Dermis microvascular lymphatic vessel endothelial cell (primary cell): Measurements from ENCODE around the gene ADAMTS6. TPM values are rescaled to one million over a fixed set of nuclear protein-coding genes. Genes with fewer than 3 reads are reported as not detected.

Experiments used
- DNase-seq, 2 donors: peaks; one replicate each; pipeline versions ENCODE4 v3.0.0 to v3.0.0-alpha.2; 2010; ENCODE audit warnings: low read depth in 2 of 2
- total RNA-seq: library from RNA; depleted of rRNA; stranded (reverse); fragments of >200 nt; gene quantifications from 2 replicates; pipeline ENCODE4 v1.2.1, GENCODE V29; 2014

The ADAMTS6 gene
- total RNA-seq, 1 donor from 2014 or later = 40.7 TPM

- DNase-seq = peak in 1 of 2 donors; percentile 65
These were observed 189.5 kb downstream of the ADAMTS6 start for GRCh38 chr5:65292196-65292595.

- no peak for DNase-seq
These were observed 191.0 kb downstream of the ADAMTS6 start for GRCh38 chr5:65290677-65291076.

GRCh38 chr5:65288657-65289056 is 193.1 kb downstream of the ADAMTS6 start:
- DNase-seq = no peak

- DNase-seq = no peak
These were observed 202.1 kb downstream of the ADAMTS6 start for GRCh38 chr5:65279603-65280002.

- DNase-seq = no peak
These were observed 205.4 kb downstream of the ADAMTS6 start for GRCh38 chr5:65276178-65276890.

GRCh38 chr5:65271906-65272305 is 209.8 kb downstream of the ADAMTS6 start:
- no peak for DNase-seq

- DNase-seq = no peak
These were observed 213.2 kb downstream of the ADAMTS6 start for GRCh38 chr5:65268525-65268924.

GRCh38 chr5:65264420-65264819 is 217.3 kb downstream of the ADAMTS6 start:
- DNase-seq = no peak

GRCh38 chr5:65263321-65263720 is 218.4 kb downstream of the ADAMTS6 start:
- DNase-seq = no peak

- DNase-seq = peak in 1 of 2 donors; percentile 63
These were observed 219.1 kb downstream of the ADAMTS6 start for GRCh38 chr5:65262649-65263059.

GRCh38 chr5:65262096-65262495 is 219.6 kb downstream of the ADAMTS6 start:
- peak; percentile 63 to 82 for DNase-seq

GRCh38 chr5:65261499-65261898 is 220.2 kb downstream of the ADAMTS6 start:
- DNase-seq = peak; percentile 14 to 37

- no peak for DNase-seq
These were observed 226.4 kb downstream of the ADAMTS6 start for GRCh38 chr5:65255294-65255693.

GRCh38 chr5:65252977-65253376 is 228.7 kb downstream of the ADAMTS6 start:
- DNase-seq = no peak

- no peak for DNase-seq
These were observed 232.8 kb downstream of the ADAMTS6 start for GRCh38 chr5:65248896-65249295.

- no peak for DNase-seq
These were observed 234.1 kb downstream of the ADAMTS6 start for GRCh38 chr5:65247594-65247993.

GRCh38 chr5:65246741-65247140 is 235.0 kb downstream of the ADAMTS6 start:
- DNase-seq = no peak

GRCh38 chr5:65244031-65244430 is 237.7 kb downstream of the ADAMTS6 start:
- peak in 1 of 2 donors; percentile 70 for DNase-seq

- no peak for DNase-seq
These were observed 238.6 kb downstream of the ADAMTS6 start for GRCh38 chr5:65243161-65243560.

GRCh38 chr5:65229841-65230240 is 251.9 kb downstream of the ADAMTS6 start:
- DNase-seq = no peak

- DNase-seq = peak in 1 of 2 donors; percentile 45
These were observed 267.7 kb downstream of the ADAMTS6 start for GRCh38 chr5:65213921-65214525.

GRCh38 chr5:65209341-65209740 is 272.4 kb downstream of the ADAMTS6 start:
- DNase-seq = peak in 1 of 2 donors; percentile 88

- no peak for DNase-seq
These were observed 276.8 kb downstream of the ADAMTS6 start for GRCh38 chr5:65204966-65205365.
